ENCODE results near the gene HERC6.

- no peak for TF ChIP-seq REST (IDR thresholded peaks at IDR 0.05; ENCODE audit: unreplicated experiment)
- no peak for TF ChIP-seq STAT1 (IDR thresholded peaks at IDR 0.05; ENCODE audit: unreplicated experiment)
- TF ChIP-seq POLR2AphosphoS5 (IDR thresholded peaks at IDR 0.05; ENCODE audit: low read depth) = no peak
Observed at GRCh38 chr4:88429401-88429800, 50.7 kb downstream of the HERC6 start.
